ENCODE data around the gene PIP5K1C.

DNA sequence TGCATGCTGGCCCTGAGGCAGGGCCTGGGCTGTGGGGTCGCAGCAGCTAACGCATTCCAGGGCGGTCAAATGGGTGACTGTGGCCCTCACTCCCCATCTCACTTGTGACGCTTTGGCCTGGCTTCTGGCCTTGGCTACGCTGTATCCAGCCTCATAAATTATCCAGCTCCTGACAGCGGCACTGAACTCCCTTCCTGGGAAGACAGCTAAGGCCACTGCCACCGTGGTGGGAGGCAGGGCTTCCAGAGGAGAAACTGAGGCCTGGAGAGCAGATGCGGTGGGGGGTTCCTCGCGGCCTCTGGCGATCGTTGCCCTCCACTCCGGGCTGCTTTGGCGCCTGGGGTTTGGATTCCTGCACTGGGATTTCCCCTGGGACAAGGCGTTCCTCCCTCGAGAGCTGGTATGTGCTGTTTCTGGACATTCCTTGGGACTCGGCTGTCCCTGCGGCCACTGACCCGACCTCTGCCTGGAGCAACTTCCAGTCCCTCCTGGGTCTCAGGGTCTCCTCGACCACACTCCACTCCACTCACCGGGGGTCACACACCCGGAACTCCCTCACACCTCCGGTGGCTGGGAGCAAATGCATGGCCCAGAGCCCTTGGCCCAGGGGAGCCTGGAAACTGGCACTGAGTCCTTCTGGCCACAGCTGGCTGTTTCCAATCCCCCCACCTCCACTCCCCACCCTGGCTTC, 97.0 kb downstream of the PIP5K1C start:
- no peak for TF ChIP-seq CTCF (IDR thresholded peaks at IDR 0.05)
- TF ChIP-seq POLR2A (IDR thresholded peaks at IDR 0.05): no peak

All from ovary (tissue), 3 donors.